SK-N-SH treated with all-trans-retinoic acid at 6 μM for 48 hours (cell line): ENCODE measurements around the gene MOK.

Experiments used
- ARNTL ChIP-seq: fragments of 450-650 bp; formaldehyde crosslinking; IDR thresholded peaks from 2 replicates; pipeline ENCODE4 v1.5.0; 2020; ENCODE audit warnings: low read depth, mild to moderate bottlenecking, moderate library complexity, borderline replicate concordance
- GLIS3 ChIP-seq: fragments of 250-450 bp; sonication (Bioruptor Pico); IDR thresholded peaks from 2 replicates; pipeline ENCODE4 v1.5.0; 2020; ENCODE audit warnings: mild to moderate bottlenecking, moderate library complexity
- PPARA ChIP-seq: fragments of 250-450 bp; sonication (Bioruptor Pico); IDR thresholded peaks from 2 replicates; pipeline ENCODE4 v1.5.0; 2020; ENCODE audit warnings: mild to moderate bottlenecking, borderline replicate concordance
- RARB ChIP-seq: fragments of 250-450 bp; sonication (Bioruptor Pico); IDR thresholded peaks from 2 replicates; pipeline ENCODE4 v1.8.0; 2021; ENCODE audit warnings: mild to moderate bottlenecking, moderate library complexity
- ZNF565 ChIP-seq: fragments of 450-650 bp; formaldehyde crosslinking; conservative IDR thresholded peaks from 2 replicates; pipeline ENCODE4 v1.5.0; 2020; ENCODE audit warnings: low read depth, mild to moderate bottlenecking, moderate library complexity
- TF ChIP-seq, protein P1 (sequence below): fragments of 250-450 bp; sonication (Bioruptor Pico); IDR thresholded peaks from 2 replicates; pipeline ENCODE4 v1.5.1; 2020; ENCODE audit warnings: low read depth, mild to moderate bottlenecking, moderate library complexity
- TF ChIP-seq, protein P2 (sequence below): fragments of 250-450 bp; sonication (Bioruptor Pico); IDR thresholded peaks from 2 replicates; pipeline ENCODE4 v1.8.0; 2020; ENCODE audit warnings: mild to moderate bottlenecking, moderate library complexity, borderline replicate concordance

DNA sequence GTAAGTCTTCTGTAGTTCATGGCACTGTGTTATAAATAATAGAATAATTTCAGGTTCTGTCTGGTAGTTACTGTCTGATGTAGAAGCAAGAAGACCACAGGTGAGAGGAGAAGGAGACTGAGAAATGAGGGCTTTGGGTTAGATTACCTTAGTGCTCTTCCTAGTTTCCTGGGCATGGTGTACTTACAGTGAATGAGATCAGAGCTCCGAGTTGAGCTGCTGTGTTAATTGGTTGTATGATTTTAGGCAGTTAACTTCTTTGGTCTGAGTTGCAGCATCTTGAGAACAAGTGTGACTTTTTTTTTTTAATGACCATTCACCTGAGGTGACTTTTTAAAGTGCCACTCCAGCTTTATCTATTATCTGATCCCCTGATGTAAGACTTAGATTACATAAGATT lies 123.8 kb downstream of the MOK start:
- TF ChIP-seq ZNF565 (CRISPR knock-in tag): no peak
- TF ChIP-seq RARB (CRISPR knock-in tag): no peak
- TF ChIP-seq, protein P1, sequence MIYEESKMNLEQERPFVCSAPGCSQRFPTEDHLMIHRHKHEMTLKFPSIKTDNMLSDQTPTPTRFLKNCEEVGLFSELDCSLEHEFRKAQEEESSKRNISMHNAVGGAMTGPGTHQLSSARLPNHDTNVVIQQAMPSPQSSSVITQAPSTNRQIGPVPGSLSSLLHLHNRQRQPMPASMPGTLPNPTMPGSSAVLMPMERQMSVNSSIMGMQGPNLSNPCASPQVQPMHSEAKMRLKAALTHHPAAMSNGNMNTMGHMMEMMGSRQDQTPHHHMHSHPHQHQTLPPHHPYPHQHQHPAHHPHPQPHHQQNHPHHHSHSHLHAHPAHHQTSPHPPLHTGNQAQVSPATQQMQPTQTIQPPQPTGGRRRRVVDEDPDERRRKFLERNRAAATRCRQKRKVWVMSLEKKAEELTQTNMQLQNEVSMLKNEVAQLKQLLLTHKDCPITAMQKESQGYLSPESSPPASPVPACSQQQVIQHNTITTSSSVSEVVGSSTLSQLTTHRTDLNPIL (CRISPR knock-in tag): no peak
- no peak for TF ChIP-seq GLIS3
- TF ChIP-seq, protein P2, sequence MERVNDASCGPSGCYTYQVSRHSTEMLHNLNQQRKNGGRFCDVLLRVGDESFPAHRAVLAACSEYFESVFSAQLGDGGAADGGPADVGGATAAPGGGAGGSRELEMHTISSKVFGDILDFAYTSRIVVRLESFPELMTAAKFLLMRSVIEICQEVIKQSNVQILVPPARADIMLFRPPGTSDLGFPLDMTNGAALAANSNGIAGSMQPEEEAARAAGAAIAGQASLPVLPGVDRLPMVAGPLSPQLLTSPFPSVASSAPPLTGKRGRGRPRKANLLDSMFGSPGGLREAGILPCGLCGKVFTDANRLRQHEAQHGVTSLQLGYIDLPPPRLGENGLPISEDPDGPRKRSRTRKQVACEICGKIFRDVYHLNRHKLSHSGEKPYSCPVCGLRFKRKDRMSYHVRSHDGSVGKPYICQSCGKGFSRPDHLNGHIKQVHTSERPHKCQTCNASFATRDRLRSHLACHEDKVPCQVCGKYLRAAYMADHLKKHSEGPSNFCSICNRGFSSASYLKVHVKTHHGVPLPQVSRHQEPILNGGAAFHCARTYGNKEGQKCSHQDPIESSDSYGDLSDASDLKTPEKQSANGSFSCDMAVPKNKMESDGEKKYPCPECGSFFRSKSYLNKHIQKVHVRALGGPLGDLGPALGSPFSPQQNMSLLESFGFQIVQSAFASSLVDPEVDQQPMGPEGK (CRISPR knock-in tag): no peak
- TF ChIP-seq ARNTL (CRISPR knock-in tag): no peak
- TF ChIP-seq PPARA (CRISPR knock-in tag): no peak
